ENCODE data around the gene DDX47. TPM values are rescaled to one million over a fixed set of nuclear protein-coding genes. Genes with fewer than 3 reads are reported as not detected.
"Not testable (repeated sequence)": the region's sequence is repeated elsewhere in the genome, so short reads cannot be mapped to it uniquely, and the experiment has no call there.

DDX47 gene
- total RNA-seq, 2 donors from 2014 or later, result 92.3 to 154 TPM

GRCh38 chr12:12840580-12840899, 27.4 kb downstream of the DDX47 start:
- H3K4me1 Mint-ChIP-seq, result peaks cover 12% of the 10 kb centered on the region
- no peak overlapping the region for H3K27ac ChIP-seq (ENCODE audit: low read depth, low read length)

GRCh38 chr12:12841428-12841827, 28.3 kb downstream of the DDX47 start:
- not testable (repeated sequence) for H3K9me3 Mint-ChIP-seq; H3K27ac ChIP-seq (ENCODE audit: low read depth, low read length); H3K9ac ChIP-seq (ENCODE audit: extremely low read depth, low read length, poor library complexity, severe bottlenecking); H3K4me1 ChIP-seq (ENCODE audit: control insufficient read depth, insufficient read depth, low read length); H3K4me3 ChIP-seq (ENCODE audit: low read length); H3K4me3 Mint-ChIP-seq; DNase-seq; H3K9me3 ChIP-seq (ENCODE audit: control insufficient read depth, low read length); H3K27me3 ChIP-seq (ENCODE audit: control insufficient read depth, insufficient read depth, low read length, poor library complexity, severe bottlenecking); H3K27me3 Mint-ChIP-seq (ENCODE audit: insufficient read depth); H3K27ac Mint-ChIP-seq
- H3K36me3 ChIP-seq (ENCODE audit: control insufficient read depth, insufficient read depth, low read length), result peaks cover 34% of the 10 kb centered on the region
- Mint-ChIP-seq H3K4me1 (peaks cover 12% of the 10 kb centered on the region), H3K36me3 (ENCODE audit: low read depth) (peaks cover 32% of the 10 kb centered on the region)
- WGBS, 2 experiments (ENCODE audit: insufficient coverage in 1 of 2, insufficient read length in 1 of 2), result 96 to 97% methylated on average over 8 to 13 of the region's 13 CpGs

More at GRCh38 chr12:12840580-12840899, 27.4 kb downstream of the DDX47 start:
- Histone ChIP-seq H3K27me3 (ENCODE audit: control insufficient read depth, insufficient read depth, low read length, poor library complexity, severe bottlenecking) (no peaks in the 10 kb centered on the region), H3K4me1 (ENCODE audit: control insufficient read depth, insufficient read depth, low read length) (no peaks in the 10 kb centered on the region), H3K9ac (ENCODE audit: extremely low read depth, low read length, poor library complexity, severe bottlenecking) (no peak overlapping the region), H3K36me3 (ENCODE audit: control insufficient read depth, insufficient read depth, low read length) (peaks cover 40% of the 10 kb centered on the region), H3K9me3 (ENCODE audit: control insufficient read depth, low read length) (no peaks in the 10 kb centered on the region), H3K4me3 (ENCODE audit: low read length) (no peak overlapping the region)
- peaks cover 31% of the 10 kb centered on the region for H3K36me3 Mint-ChIP-seq (ENCODE audit: low read depth)
- no peaks in the 10 kb centered on the region for H3K9me3 Mint-ChIP-seq
- 93 to 94% methylated on average over 3 to 5 of the region's 5 CpGs for WGBS, 2 experiments (ENCODE audit: insufficient coverage in 1 of 2, insufficient read length in 1 of 2)
- TF ChIP-seq CTCF (conservative IDR thresholded peaks at IDR 0.05), result no peak
- H3K4me3 Mint-ChIP-seq, result no peak overlapping the region
- H3K27ac Mint-ChIP-seq, result no peak overlapping the region
- no peaks in the 10 kb centered on the region for H3K27me3 Mint-ChIP-seq (ENCODE audit: insufficient read depth)
- no peak for DNase-seq

- no peak overlapping the region for H3K27ac ChIP-seq (ENCODE audit: low read depth, low read length)
- H3K4me1 Mint-ChIP-seq, result no peaks in the 10 kb centered on the region
- no peak for TF ChIP-seq CTCF (conservative IDR thresholded peaks at IDR 0.05)
Observed at GRCh38 chr12:12845794-12846243, 32.7 kb downstream of the DDX47 start.

GRCh38 chr12:12846780-12847179, 33.6 kb downstream of the DDX47 start:
- H3K9me3 ChIP-seq (ENCODE audit: control insufficient read depth, low read length); H3K27me3 ChIP-seq (ENCODE audit: control insufficient read depth, insufficient read depth, low read length, poor library complexity, severe bottlenecking); H3K4me1 Mint-ChIP-seq; H3K9ac ChIP-seq (ENCODE audit: extremely low read depth, low read length, poor library complexity, severe bottlenecking); H3K4me3 ChIP-seq (ENCODE audit: low read length); H3K27ac Mint-ChIP-seq; H3K4me3 Mint-ChIP-seq; H3K27ac ChIP-seq (ENCODE audit: low read depth, low read length); H3K27me3 Mint-ChIP-seq (ENCODE audit: insufficient read depth); DNase-seq; H3K4me1 ChIP-seq (ENCODE audit: control insufficient read depth, insufficient read depth, low read length): not testable (repeated sequence)
- Mint-ChIP-seq H3K36me3 (ENCODE audit: low read depth) (peaks cover 50% of the 10 kb centered on the region), H3K9me3 (peaks cover 13% of the 10 kb centered on the region)
- WGBS, 2 experiments (ENCODE audit: insufficient coverage in 1 of 2, insufficient read length in 1 of 2), result 90 to 93% methylated on average over 2 to 3 of the region's 3 CpGs
- peaks cover 20% of the 10 kb centered on the region for H3K36me3 ChIP-seq (ENCODE audit: control insufficient read depth, insufficient read depth, low read length)

More at GRCh38 chr12:12845794-12846243, 32.7 kb downstream of the DDX47 start:
- H3K4me3 ChIP-seq (ENCODE audit: low read length), result no peak overlapping the region
- peaks cover 19% of the 10 kb centered on the region for H3K36me3 ChIP-seq (ENCODE audit: control insufficient read depth, insufficient read depth, low read length)
- Mint-ChIP-seq H3K4me3 (no peak overlapping the region), H3K36me3 (ENCODE audit: low read depth) (peaks cover 41% of the 10 kb centered on the region), H3K9me3 (peaks cover 4% of the 10 kb centered on the region), H3K27ac (no peak overlapping the region), H3K27me3 (ENCODE audit: insufficient read depth) (no peaks in the 10 kb centered on the region)
- H3K27me3 ChIP-seq (ENCODE audit: control insufficient read depth, insufficient read depth, low read length, poor library complexity, severe bottlenecking), result no peaks in the 10 kb centered on the region
- 94 to 100% methylated on average over 4 of the region's 4 CpGs for WGBS, 2 experiments (ENCODE audit: insufficient coverage in 1 of 2, insufficient read length in 1 of 2)
- H3K4me1 ChIP-seq (ENCODE audit: control insufficient read depth, insufficient read depth, low read length), result no peaks in the 10 kb centered on the region
- DNase-seq, result no peak
- no peak overlapping the region for H3K9ac ChIP-seq (ENCODE audit: extremely low read depth, low read length, poor library complexity, severe bottlenecking)
- no peaks in the 10 kb centered on the region for H3K9me3 ChIP-seq (ENCODE audit: control insufficient read depth, low read length)

Data from endodermal cell (in vitro differentiated cells).